GM20431 (cell line): ENCODE measurements around the gene MOBP.
"Not testable (repeated sequence)": the region's sequence is repeated elsewhere in the genome, so short reads cannot be mapped to it uniquely, and the experiment has no call there.

Experiments used
- in situ Hi-C: fragments of 300-500 bp; cut with MseI, MboI; formaldehyde crosslinking; loops from one replicate; pipeline ENCODE4 v1.15.0; 2020; ENCODE audit warnings: low sequenced_read_pairs; ENCODE audit not compliant: unreplicated experiment

Gene MOBP

GRCh38 chr3:39467394-39468107, at the start of gene MOBP:
MOBP (plus strand) TSS chr3:39467680; CDS start chr3:39502070, 34,390 bp downstream.
- in situ Hi-C loops = no loop called here

DNA sequence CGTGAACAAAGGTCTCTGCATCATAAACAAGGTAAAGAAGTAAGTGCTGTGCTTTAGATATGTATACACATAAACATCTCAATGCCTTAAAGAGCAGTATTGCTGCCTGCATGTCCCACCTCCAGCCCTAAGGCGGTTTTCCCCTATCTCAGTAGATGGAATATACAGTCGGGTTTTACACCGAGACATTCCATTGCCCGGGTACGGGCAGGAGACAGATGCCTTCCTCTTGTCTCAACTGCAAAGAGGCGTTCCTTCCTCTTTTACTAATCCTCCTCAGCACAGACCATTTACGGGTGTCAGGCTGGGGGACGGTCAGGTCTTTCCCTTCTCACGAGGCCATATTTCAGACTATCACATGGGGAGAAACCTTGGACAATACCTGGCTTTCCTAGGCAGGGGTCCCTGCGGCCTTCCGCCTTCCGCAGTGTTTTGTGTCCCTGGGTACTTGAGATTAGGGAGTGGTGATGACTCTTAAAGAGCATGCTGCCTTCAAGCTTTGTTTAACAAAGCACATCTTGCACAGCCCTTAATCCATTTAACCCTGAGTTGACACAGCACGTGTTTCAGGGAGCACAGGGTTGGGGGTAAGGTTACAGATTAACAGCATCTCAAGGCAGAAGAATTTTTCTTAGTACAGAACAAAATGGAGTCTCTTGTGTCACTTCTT, 48.8 kb upstream of the MOBP start:
- in situ Hi-C loops = not testable (repeated sequence)

- in situ Hi-C loops = no loop called here
Observed at GRCh38 chr3:39419742-39420315, 47.7 kb upstream of the MOBP start.

GRCh38 chr3:39420543-39420942, 46.9 kb upstream of the MOBP start:
- in situ Hi-C loops = no loop called here

GRCh38 chr3:39423436-39423970, 44.0 kb upstream of the MOBP start:
- in situ Hi-C loops = no loop called here

GRCh38 chr3:39426312-39426711, 41.2 kb upstream of the MOBP start:
- in situ Hi-C loops = no loop called here

GRCh38 chr3:39427506-39427905, 40.0 kb upstream of the MOBP start:
- in situ Hi-C loops = no loop called here

DNA sequence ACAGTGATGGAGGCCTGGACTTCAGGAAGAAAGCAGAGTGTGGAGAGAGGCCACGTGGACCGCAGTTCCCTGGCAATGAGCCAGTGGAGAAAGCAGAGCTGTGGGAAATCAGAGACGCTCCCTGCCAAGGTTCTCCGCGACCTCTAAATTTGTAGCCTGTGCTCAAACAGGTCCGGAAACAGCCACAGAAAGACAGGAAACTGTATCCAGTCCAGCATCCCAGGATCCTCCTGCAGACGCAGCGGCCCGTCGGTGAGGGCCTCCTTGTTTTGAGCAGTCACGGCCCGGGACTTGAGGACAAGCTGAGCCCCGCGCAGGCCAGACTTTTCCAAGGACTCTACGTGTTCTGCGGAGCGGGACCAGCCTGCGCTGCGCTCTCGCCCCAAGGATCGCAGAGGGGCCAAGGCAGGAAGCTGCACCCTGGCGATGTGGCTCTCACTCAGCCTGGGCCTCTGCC, 38.7 kb upstream of the MOBP start:
- in situ Hi-C loops = no loop called here

- in situ Hi-C loops = no loop called here
Observed at GRCh38 chr3:39429466-39429865, 38.0 kb upstream of the MOBP start.

- in situ Hi-C loops = no loop called here
Observed at GRCh38 chr3:39432342-39432741, 35.1 kb upstream of the MOBP start.

DNA sequence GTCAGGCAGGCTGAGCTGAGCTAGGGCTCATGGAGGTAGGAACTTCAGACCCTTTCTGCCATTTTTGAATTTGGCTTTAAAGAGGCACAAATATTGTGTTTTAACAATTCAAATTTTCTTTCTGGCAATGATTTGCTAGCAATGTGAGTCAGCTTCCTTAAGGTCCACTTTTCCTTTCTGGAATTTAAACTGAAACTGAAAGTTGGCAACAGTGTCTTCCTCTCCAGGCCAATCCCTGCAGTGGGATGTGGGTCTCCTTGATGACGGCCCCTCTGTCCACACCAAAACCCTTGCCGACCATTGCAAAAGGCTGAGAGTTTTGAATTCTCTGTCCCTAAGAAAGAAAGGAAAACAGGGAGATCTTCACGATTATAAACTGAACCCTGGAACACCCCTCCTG, 33.8 kb upstream of the MOBP start:
- in situ Hi-C loops = no loop called here

- in situ Hi-C loops = no loop called here
Observed at GRCh38 chr3:39434574-39434973, 32.9 kb upstream of the MOBP start.

DNA sequence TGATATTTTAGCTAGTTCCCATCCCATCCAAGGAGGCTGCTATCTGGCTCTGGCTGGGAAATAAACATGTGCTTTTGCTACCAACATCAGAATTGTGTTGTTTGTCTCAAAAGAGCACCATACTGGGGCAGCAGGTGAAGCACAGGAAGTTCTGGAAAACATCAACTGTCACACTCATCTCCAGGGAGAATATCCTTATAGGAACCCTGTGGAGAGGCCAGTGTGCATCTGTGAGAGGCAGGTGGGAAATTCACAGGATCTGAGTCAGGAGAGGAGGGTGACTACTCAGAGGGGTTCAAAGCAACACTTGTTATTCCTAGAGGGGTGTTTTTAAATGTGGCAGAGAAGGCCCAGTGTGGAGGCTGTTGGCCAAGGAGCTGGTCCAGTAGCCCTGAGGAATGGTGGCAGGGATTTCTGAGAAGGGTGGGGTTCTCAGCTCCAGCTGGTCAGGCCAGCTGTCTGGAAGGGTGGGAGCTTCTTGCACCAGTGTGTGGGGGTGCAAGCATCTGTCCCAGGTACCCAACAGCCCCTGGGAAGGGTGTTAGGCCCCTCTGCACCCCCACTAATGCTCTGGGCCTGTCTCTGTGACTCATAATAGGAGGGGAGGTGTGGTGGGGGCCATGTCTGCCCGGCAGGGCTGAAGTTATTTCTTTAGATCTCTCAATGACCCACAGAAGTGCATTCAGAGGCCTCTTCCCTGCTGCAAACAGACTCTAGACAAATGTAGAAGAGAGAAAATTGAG, 32.3 kb upstream of the MOBP start:
- in situ Hi-C loops = no loop called here

- in situ Hi-C loops = no loop called here
Observed at GRCh38 chr3:39438880-39439279, 28.6 kb upstream of the MOBP start.

DNA sequence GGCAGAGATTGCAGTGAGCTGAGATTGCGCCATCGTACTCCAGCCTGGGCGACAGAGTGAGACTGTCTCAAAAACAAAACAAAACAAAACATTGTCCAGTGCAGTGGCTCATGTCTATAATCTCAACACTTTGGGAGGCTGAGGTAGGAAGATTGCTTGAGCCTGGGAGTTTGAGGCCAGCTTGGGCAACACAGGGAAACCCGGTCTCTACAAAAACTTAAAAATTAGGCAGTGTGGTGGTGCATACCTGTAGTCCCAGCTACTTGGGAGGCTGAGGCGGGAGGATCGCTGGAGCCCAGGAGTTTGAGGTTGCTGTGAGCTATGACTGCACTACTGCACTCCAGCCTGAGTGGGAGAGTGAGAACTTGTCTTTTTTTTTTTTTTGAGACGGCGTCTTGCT, 27.2 kb upstream of the MOBP start:
- in situ Hi-C loops = no loop called here

DNA sequence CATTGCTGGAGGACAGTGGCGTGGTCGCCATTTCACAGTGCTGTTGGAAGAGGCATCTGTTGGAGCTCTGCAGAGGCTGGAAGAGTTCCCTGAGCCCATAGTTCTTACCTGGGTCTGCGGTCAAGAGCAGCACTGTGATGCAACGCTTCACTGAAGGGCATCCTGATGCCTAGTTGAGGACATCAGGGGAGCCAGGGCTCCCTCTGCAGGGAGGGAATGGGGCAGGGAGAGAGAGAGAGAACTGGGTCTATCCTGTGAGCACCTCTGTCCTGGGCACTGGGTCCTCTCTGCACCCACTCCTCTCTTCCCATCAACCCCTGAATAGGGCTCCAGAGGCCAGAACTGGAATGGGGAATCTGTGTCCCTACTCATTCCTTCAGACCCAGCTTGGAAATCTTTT, 23.9 kb upstream of the MOBP start:
- in situ Hi-C loops = no loop called here

- in situ Hi-C loops = no loop called here
Observed at GRCh38 chr3:39445927-39446326, 21.6 kb upstream of the MOBP start.

DNA sequence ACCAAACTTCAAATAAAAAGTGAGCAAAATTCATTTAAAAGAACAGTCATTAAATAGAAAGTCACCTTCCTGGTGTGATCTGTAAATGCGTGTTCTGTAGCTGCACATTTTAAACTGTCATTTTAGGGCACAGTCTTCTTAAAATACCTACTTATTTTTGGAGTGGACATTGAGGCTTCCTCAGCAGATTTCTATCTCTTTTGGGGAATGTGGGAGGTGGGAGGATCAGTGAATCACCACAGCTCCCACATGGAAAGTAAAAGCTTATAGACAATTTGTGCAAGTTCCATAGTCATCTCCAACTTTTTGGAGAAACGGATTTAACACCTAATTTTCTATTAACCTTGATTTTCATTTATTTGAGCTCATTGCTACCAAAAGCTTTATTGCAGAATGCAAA, 21.0 kb upstream of the MOBP start:
- in situ Hi-C loops = no loop called here

GRCh38 chr3:39447637-39448483, 19.6 kb upstream of the MOBP start:
- in situ Hi-C loops = no loop called here
